Transverse colon (tissue), 3 donors: ENCODE data around the gene GMDS.

Experiments
- EP300 ChIP-seq: sonication (generic); formaldehyde crosslinking; IDR thresholded peaks from one replicate; pipeline ENCODE4 v1.6.1; 2017; ENCODE audit warnings: antibody characterized with exemption, low read depth
- POLR2A ChIP-seq: fragments of 450-650 bp; IDR thresholded peaks from one replicate; pipeline ENCODE4 v1.6.1; 2016; ENCODE audit warnings: antibody characterized with exemption, mild to moderate bottlenecking, moderate library complexity
- TF ChIP-seq, protein P1 (sequence below), 5 experiments: fragments of 200-600 bp in 3 of 5; fragments of 450-650 bp in 2 of 5; sonication (generic) in 3 of 5; IDR thresholded peaks; 1 replicate in 2 of 5; 2 replicates in 3 of 5; pipeline ENCODE4 v1.5.1; 2016 to 2017; ENCODE audit warnings: antibody characterized with exemption in 5 of 5, inconsistent platforms in 3 of 5, mild to moderate bottlenecking in 2 of 5, moderate library complexity in 1 of 5

GRCh38 chr6:1757131-1757530 lies 488.3 kb downstream of the GMDS start:
- TF ChIP-seq POLR2A (no peak), EP300 (no peak)
- TF ChIP-seq, protein P1, sequence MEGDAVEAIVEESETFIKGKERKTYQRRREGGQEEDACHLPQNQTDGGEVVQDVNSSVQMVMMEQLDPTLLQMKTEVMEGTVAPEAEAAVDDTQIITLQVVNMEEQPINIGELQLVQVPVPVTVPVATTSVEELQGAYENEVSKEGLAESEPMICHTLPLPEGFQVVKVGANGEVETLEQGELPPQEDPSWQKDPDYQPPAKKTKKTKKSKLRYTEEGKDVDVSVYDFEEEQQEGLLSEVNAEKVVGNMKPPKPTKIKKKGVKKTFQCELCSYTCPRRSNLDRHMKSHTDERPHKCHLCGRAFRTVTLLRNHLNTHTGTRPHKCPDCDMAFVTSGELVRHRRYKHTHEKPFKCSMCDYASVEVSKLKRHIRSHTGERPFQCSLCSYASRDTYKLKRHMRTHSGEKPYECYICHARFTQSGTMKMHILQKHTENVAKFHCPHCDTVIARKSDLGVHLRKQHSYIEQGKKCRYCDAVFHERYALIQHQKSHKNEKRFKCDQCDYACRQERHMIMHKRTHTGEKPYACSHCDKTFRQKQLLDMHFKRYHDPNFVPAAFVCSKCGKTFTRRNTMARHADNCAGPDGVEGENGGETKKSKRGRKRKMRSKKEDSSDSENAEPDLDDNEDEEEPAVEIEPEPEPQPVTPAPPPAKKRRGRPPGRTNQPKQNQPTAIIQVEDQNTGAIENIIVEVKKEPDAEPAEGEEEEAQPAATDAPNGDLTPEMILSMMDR (IDR thresholded peaks at IDR 0.05) = no peak
